CD4-positive, alpha-beta T cell treated with Interleukin-12 subunit alpha and Interleukin-12 subunit beta, for 1 hour (primary cell): ENCODE data around the gene PTPN3.
"Not testable (repeated sequence)": the region's sequence is repeated elsewhere in the genome, so short reads cannot be mapped to it uniquely, and the experiment has no call there.

Experiments used
- DNase-seq: peaks from one replicate; pipeline ENCODE4 v3.0.0-alpha.2; 2020

PTPN3 gene

DNA sequence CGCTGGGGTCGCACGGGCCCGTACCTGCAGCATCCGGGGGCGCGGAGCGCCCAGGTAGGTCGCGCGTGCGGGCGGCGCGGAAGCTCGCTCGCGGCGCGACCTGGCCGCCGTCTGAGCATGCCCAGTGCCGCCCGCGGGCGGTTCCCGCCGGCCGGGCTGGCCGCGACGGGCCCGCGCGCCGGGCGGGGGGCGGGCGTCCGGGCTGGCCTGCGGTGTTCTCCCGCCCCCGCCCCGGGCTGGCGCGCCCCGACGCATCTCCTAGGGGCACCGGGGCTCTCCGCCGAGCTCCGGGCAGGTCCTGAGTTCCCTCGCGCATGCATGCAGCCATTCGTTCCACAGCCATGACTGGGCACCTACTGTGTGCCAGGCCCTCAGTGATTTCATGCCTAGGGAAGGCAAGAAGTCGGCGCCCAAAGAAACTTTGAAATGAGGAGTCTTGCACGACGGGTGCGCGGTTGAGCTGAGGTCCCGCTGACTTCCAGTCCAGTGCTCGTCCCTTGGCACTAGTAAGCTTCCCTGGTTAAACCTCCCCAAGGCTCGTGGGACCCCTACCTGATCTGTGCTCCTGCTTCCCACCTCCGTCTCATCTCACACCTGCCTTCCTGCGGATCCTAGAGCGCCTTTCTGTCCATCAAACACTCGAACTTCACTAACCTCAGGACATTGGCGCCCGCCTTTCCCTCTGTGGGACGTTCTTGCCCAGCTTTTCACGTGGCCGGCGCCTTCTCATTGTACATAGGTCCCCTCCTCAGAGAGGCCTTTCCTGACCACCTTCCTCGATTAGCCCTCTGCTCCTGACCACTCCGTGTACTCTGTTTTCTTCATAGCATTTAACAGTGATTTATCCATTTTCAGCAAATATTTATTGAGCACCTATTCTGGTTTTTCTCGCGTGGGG is at the start of gene PTPN3:
Gene PTPN3 (minus strand): TSS at position 113 of the 898 bp plus-strand sequence. CDS start 34,873 bp downstream, outside the sequence.
- no peak for DNase-seq

DNA sequence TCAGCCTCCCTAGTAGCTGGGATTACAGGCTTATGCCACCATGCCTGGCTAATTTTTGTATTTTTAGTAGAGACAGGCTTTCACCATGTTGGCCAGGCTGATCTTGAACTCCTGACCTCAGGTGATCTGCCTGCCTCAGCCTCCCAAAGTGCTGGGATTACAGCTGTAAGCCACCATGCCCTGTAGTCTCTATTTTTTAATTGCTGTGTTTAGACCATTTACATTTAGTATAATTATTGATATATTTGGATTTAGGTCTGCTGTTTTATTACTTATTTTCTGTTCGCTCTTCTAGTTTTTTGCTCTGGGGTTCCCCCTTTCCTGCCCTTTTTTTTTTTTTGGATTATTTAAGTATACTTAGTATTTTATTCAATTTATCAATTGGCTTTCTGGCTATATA is 46.8 kb upstream of the PTPN3 start:
- not testable (repeated sequence) for DNase-seq

- no peak for DNase-seq
Measured at GRCh38 chr9:109542922-109543321, 44.8 kb upstream of the PTPN3 start.

DNA sequence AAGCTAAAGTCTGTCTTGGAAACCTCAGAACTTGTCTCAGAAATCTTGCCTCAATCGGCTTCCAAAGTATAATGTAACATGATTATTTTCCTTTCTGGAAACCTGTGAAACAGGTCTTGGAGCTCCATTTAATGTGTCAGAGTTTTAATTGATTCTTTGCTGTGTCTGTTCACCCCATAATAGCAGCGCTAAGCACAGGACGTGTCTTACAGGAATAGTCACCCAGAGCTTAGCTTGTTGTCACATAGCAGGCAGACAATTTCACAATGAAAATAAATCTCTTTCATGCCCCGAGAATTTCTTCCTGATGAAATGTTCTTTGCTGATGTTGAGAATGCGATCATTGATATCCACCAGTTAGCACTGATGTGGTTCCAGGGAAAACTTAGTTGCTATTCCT is 40.2 kb upstream of the PTPN3 start:
- no peak for DNase-seq

- DNase-seq, result no peak
Measured at GRCh38 chr9:109537288-109537687, 39.2 kb upstream of the PTPN3 start.

DNA sequence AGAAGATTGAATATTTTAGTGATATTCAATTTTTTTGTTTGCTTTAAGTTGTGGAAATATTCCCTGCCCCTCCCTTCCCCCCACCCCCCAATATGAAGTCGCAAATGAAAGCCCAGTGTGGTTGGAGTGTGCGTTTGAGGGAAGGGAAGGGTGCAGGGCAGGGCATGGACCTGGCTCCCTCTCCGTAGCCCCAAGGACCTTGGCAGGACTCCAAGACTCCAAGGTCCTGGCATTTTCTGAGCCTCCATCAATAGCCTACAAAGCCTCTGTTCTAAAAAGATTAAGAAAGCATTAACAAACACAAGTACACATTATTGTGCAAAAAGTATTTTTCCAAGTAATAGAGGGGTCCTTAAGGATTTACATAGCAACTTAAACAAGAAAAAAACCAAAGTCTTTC is 38.8 kb upstream of the PTPN3 start:
- DNase-seq, result no peak

GRCh38 chr9:109535365-109535764 is 37.3 kb upstream of the PTPN3 start:
- DNase-seq, result no peak

GRCh38 chr9:109534151-109534550 is 36.0 kb upstream of the PTPN3 start:
- no peak for DNase-seq

DNA sequence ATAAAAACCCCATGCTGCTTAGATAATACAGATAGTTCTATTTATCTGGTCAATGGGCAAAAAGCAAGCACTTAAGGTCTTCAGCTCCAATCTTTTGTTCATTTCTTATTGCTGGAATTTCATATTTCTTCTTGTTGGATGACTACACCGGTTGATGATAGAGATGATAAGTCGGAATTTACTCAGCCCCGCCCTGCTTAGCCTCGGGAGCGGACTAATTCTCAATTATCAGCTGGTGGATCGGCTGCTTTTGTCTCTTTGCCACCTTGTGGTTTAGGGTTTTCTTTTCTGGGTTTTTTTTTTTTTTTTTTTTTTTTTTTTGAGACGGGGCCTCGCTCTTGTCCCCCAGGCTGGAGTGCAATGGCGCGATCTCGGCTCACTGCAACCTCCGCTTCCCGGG is 34.5 kb upstream of the PTPN3 start:
- DNase-seq, result not testable (repeated sequence)

DNA sequence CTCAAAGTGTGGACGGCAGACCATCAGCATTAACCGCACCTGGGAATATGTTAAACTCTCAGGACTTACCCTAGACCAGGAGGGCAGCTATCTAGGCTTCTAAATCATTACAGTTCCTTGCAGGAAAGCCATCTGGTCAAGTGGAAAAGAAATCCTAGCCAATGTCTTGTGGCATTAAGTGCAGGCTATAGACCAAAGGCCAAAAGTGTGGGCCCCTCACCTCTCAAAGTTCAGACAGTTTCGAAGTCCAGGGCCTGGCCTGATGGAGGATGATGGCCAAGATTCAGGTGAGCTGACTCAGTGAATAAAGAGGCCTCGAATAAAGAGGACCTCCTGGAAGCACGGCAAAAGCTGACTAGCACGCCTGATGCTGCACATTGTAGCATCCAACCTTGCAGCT is 24.0 kb upstream of the PTPN3 start:
- no peak for DNase-seq

GRCh38 chr9:109520475-109521132 is 22.5 kb upstream of the PTPN3 start:
- peak; percentile 12 for DNase-seq

DNA sequence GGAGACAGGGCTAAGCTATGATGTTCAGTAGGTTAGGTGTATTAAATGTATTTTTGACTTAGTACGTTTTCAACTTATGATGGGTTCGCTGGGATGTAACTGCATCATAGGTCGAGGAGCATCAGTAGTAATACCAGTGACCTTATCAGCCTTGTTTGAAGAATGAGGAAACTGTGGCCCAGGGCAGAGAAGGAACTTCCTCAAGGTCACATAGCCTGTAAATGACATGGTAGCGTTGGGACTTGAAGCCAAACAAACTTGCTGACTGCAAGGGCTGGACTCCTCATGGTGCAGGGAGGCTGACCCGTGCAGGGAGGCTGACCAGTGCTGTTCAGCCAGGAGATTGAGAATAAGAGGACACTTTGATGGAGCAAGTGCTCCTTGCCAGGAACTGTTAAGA is 21.3 kb upstream of the PTPN3 start:
- no peak for DNase-seq

- DNase-seq, result no peak
Measured at GRCh38 chr9:109518621-109519335, 20.7 kb upstream of the PTPN3 start.

DNA sequence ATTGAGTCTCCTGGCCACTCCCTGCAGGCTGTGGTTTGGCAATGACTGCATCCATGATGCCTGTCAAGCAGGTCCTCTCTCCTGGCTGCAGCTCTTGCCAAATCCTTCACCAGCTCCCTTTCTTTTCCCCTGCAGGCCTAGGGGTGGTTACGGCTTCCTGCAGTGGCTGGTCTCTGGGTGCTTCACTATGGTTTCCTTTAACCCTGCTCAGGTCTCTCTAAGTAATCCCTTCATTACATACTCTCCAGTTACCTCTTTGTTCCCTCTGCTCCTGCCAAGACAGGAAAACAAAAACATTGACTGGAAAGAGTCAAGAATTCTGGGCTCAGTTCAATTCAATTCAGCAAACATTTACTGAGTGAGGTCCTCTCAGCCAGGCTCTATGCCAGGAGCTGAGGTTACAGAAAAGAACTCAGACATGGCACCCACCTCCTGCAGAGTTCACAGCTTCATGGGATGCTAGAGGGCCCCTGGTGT is 19.8 kb upstream of the PTPN3 start:
- no peak for DNase-seq

DNA sequence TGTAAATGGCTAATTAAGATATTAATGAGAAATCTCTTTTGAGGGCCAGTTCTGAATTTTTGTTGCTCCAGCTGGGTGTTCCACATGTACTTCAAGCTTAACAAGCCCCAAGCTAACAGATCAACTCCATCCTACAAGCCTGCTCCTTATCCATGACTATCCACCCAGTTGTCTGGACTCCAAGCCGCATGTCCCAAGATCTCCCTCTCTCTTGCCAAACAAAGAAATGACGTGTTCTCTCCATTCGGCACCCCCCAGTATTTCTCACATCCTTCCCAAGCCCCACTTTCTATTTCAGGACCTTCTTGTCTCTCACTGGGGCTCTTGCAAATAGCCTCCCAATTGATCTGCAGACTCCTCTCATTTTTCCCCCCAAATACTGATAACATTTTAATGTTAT is 15.8 kb upstream of the PTPN3 start:
- no peak for DNase-seq

DNA sequence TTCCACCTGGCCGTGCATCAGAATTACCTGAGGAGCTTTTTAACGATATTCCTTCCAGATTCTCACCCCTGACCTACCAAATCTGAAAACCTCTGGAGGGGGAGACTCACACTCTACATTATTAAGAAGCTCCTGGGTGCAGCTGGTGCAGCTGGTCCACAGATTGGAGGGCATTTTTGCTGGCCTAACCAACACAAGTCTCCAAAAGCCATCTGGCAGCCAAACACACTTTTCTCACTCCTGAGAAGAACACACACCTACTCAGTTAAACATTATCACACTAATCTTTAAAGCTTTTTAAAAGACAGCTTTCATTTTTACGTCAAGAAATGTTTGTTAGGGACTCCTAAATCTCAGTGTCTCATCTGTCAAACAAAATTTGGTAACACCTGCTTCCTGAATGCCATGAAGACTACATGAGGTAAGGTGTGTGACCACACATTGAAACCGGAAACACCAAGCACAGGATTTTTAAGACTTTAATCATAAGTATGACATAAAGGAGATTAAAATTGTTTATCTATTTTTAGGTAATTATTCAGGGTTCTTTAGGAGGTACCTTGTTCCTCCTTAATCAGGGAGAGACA is 14.2 kb upstream of the PTPN3 start:
- DNase-seq, result no peak

GRCh38 chr9:109510506-109510905 is 12.4 kb upstream of the PTPN3 start:
- no peak for DNase-seq

GRCh38 chr9:109510042-109510441 is 11.9 kb upstream of the PTPN3 start:
- DNase-seq, result not testable (repeated sequence)

DNA sequence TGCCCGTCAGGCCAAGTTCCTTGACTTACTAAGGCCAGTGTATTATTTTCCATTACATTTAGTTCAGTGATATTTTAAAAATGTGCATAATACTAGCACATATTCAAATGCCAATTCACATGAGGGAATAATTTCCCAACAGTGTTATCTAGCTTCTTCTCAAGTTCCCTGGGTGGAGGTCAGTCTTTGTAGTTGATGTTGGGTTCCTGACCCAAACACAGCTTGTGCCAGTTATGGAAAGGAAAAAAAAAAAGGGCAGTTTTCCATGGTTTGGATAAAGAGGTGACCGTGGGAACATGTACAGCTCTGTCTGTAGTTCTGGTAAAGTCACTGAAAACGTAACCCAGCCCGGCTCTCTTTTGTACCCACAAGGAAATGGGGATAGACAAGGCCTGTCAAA is 11.5 kb upstream of the PTPN3 start:
- no peak for DNase-seq

DNA sequence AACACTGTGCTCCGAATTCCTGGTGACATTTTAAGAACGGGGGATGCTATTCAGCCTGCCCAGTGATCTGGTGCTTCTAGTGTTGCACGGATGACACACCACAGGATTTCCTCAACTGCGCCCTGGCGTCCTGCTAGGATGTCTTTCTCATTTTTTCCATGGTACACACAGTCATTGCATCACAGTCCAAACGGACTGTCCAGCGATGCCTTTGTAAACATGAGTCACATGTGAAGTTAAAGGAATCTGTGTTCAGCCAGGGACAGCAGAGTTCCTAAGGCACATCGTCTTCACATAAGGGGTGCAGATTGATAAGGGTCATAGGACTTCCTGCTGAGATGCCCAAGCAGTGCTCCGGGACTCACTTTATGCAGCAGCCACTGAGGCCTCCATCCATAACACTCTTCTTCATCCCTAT is 9.3 kb upstream of the PTPN3 start:
- DNase-seq, result no peak

DNA sequence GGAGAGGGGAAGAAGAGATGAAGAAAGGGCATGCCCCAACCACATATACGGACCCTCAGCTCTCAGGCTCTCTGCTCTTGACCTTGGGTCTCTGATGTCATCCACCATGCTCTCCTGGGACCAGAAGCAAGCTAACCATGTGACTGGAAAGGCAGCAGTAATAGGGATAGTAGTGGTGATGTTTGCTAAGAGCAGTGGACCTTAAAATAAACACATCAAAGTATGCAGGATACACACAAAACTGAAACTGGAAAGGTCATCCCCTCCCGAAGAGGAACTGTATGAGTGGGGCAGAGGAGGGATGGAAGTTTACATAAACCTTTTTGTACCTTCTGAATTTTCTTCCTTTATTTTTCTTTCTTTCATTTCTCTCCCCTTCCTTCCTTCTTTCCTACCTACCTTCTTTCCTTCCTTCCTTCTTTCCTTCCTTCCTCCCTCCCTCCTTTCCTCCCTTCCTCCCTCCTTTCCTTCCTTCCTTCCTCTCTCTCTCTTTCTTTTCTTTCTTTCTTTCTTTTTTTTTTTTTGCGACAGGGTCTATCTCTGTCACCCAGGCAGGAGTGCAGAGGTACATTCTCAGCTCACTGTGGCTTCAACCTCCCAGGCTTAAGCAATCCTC is 8.1 kb upstream of the PTPN3 start:
- DNase-seq, result no peak

DNA sequence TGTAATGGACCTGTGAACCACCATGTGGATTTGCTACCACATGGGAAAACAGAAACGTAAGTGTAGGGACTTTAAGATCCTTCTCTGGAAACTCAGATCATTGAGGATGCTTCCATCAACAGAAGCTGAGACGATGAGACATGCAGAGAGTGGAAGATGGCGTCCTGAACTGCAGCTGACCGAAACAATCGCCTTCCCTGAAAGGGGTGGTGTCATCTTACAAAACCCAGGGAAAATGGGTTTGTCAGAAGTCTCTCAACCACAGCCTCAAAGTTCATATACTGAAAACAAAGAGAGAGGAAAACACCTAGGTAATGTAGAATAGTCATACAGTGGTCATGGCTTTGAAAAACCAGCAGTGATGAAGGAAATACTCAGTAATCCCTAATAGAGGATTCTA is 6.6 kb upstream of the PTPN3 start:
- DNase-seq, result no peak
